ENCODE results near the gene STON2.

DNA sequence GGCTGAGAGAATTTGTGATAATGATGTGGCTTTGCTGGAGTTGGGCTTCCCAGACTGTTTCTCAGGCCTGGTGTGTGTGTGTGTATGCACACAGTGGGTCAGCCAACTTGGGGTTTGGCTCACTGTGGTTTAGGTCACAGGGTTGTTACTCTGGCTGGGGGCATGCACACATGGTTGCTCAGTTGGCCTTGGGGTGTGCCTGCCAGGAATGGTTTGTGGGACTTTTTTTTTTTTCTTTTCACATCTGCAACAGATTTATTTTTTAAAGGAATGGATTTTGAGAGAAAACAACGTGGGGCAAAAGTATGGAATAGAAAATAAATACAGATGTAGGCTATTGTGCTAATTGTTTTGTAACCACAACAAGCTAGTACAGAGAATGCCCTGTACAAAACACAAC, 154.4 kb downstream of the STON2 start:
- TF ChIP-seq, protein P1, sequence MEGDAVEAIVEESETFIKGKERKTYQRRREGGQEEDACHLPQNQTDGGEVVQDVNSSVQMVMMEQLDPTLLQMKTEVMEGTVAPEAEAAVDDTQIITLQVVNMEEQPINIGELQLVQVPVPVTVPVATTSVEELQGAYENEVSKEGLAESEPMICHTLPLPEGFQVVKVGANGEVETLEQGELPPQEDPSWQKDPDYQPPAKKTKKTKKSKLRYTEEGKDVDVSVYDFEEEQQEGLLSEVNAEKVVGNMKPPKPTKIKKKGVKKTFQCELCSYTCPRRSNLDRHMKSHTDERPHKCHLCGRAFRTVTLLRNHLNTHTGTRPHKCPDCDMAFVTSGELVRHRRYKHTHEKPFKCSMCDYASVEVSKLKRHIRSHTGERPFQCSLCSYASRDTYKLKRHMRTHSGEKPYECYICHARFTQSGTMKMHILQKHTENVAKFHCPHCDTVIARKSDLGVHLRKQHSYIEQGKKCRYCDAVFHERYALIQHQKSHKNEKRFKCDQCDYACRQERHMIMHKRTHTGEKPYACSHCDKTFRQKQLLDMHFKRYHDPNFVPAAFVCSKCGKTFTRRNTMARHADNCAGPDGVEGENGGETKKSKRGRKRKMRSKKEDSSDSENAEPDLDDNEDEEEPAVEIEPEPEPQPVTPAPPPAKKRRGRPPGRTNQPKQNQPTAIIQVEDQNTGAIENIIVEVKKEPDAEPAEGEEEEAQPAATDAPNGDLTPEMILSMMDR (conservative IDR thresholded peaks at IDR 0.05), result no peak
- no peak for TF ChIP-seq EZH2 (IDR thresholded peaks at IDR 0.05; ENCODE audit: low read depth)
